Keratinocyte (primary cell): ENCODE results near the gene FMN1. TPM values are rescaled to one million over a fixed set of nuclear protein-coding genes. Genes with fewer than 3 reads are reported as not detected.

ENCODE experiments used
- DNase-seq: peaks from one replicate; pipeline ENCODE4 v3.0.0-alpha.2; 2011; ENCODE audit warnings: low read depth, missing footprints, low spot score
- FAIRE-seq: peaks from 2 replicates; lab custom pipeline; 2011; peaks lifted over from hg19 to GRCh38; lab: Jason Lieb, UNC
- H2AFZ ChIP-seq: 2 replicates; pipeline ENCODE4 v1.6.0; 2012; ENCODE audit warnings: low read length, control low read depth, inconsistent platforms; ENCODE audit not compliant: control insufficient read depth
- H3K27ac ChIP-seq: 2 replicates; pipeline ENCODE4 v1.5.1; 2011; ENCODE audit warnings: low read length; ENCODE audit not compliant: control insufficient read depth, insufficient read depth
- H3K27me3 ChIP-seq: 3 replicates; pipeline ENCODE4 v1.6.0; 2011; ENCODE audit warnings: low read length; ENCODE audit not compliant: control insufficient read depth, insufficient read depth; ENCODE audit errors: extremely low read depth
- H3K36me3 ChIP-seq, 2 experiments: 2 replicates in 1 of 2; 3 replicates in 1 of 2; pipeline ENCODE4 v1.5.1; 2011; ENCODE audit warnings: low read length in 2 of 2, mild to moderate bottlenecking in 1 of 2; ENCODE audit not compliant: control insufficient read depth in 2 of 2, insufficient read depth in 2 of 2; ENCODE audit errors: extremely low read depth in 1 of 2
- H3K4me1 ChIP-seq: 3 replicates; pipeline ENCODE4 v1.5.1; 2011; ENCODE audit warnings: low read length; ENCODE audit not compliant: control insufficient read depth, insufficient read depth; ENCODE audit errors: extremely low read depth
- H3K4me2 ChIP-seq: 3 replicates; pipeline ENCODE4 v1.6.0; 2011; ENCODE audit warnings: low read depth, low read length; ENCODE audit not compliant: control insufficient read depth, insufficient read depth; ENCODE audit errors: extremely low read depth
- H3K4me3 ChIP-seq, 3 experiments: fragments of 200-600 bp in 1 of 3; sonication (generic) in 1 of 3; 2 replicates in 2 of 3; 3 replicates in 1 of 3; pipeline ENCODE4 v1.5.1; 2011 to 2016; ENCODE audit warnings: low read length in 3 of 3, mild to moderate bottlenecking in 3 of 3, control low read depth in 2 of 3, inconsistent platforms in 1 of 3, low read depth in 1 of 3, mixed read lengths in 1 of 3, mixed run types in 1 of 3, moderate library complexity in 1 of 3; ENCODE audit not compliant: control insufficient read depth in 2 of 3, insufficient read depth in 2 of 3; ENCODE audit errors: extremely low read depth in 1 of 3
- H3K79me2 ChIP-seq: 2 replicates; pipeline ENCODE4 v1.6.0; 2012; ENCODE audit warnings: low read length; ENCODE audit not compliant: control insufficient read depth, insufficient read depth
- H3K9ac ChIP-seq: 3 replicates; pipeline ENCODE4 v1.6.0; 2011; ENCODE audit warnings: low read length; ENCODE audit not compliant: control insufficient read depth, insufficient read depth; ENCODE audit errors: extremely low read depth
- H3K9me1 ChIP-seq: 3 replicates; pipeline ENCODE4 v1.6.0; 2011; ENCODE audit warnings: low read length; ENCODE audit not compliant: control insufficient read depth, insufficient read depth; ENCODE audit errors: extremely low read depth
- H3K9me3 ChIP-seq: 2 replicates; pipeline ENCODE4 v1.5.1; 2012; ENCODE audit warnings: low read depth, low read length; ENCODE audit not compliant: control insufficient read depth
- H4K20me1 ChIP-seq: 3 replicates; pipeline ENCODE4 v1.6.0; 2011; ENCODE audit warnings: low read length; ENCODE audit not compliant: control insufficient read depth, insufficient read depth; ENCODE audit errors: extremely low read depth
- CTCF ChIP-seq, 3 experiments: IDR thresholded peaks in 1 of 3; conservative IDR thresholded peaks in 1 of 3; optimal IDR thresholded peaks in 1 of 3; 2 replicates in 2 of 3; 3 replicates in 1 of 3; pipeline versions ENCODE3 to v1.5.1; 2011; ENCODE audit warnings: low read length in 3 of 3, mild to moderate bottlenecking in 3 of 3, moderate library complexity in 2 of 3, control low read depth in 1 of 3, inconsistent platforms in 1 of 3; ENCODE audit not compliant: insufficient read depth in 2 of 3; ENCODE audit errors: extremely low read depth in 1 of 3
- EZH2 ChIP-seq: IDR thresholded peaks from one replicate; pipeline ENCODE4 v1.6.1; 2012; ENCODE audit warnings: inconsistent platforms, mild to moderate bottlenecking, low read length, moderate library complexity
- dilution Hi-C: fragments of 300-500 bp; cut with MboI; formaldehyde crosslinking; loops from one replicate; pipeline ENCODE4 v1.7.0; 2020; ENCODE audit warnings: low sequenced_read_pairs; ENCODE audit not compliant: extremely low pct_ligation_motif_present
- polyA plus RNA-seq, 5 experiments: library from polyadenylated mRNA; depleted of rRNA in 3 of 5; stranded (reverse) in 3 of 5; stranded (forward) in 1 of 5; unstranded in 1 of 5; fragments of >200 nt; gene quantifications; 1 replicate in 1 of 5; 2 replicates in 3 of 5; 3 replicates in 1 of 5; pipeline versions ENCODE4 v1.2.1 to v1.2.3, GENCODE V29; 2011 to 2012; ENCODE audit warnings: missing spikeins in 2 of 5, low read depth in 1 of 5, low replicate concordance in 1 of 5

The FMN1 gene
- polyA plus RNA-seq, 1 donor (not counting 4 experiments of a cell fraction or from before 2014, with no cell fraction given): 0.71 TPM

DNA sequence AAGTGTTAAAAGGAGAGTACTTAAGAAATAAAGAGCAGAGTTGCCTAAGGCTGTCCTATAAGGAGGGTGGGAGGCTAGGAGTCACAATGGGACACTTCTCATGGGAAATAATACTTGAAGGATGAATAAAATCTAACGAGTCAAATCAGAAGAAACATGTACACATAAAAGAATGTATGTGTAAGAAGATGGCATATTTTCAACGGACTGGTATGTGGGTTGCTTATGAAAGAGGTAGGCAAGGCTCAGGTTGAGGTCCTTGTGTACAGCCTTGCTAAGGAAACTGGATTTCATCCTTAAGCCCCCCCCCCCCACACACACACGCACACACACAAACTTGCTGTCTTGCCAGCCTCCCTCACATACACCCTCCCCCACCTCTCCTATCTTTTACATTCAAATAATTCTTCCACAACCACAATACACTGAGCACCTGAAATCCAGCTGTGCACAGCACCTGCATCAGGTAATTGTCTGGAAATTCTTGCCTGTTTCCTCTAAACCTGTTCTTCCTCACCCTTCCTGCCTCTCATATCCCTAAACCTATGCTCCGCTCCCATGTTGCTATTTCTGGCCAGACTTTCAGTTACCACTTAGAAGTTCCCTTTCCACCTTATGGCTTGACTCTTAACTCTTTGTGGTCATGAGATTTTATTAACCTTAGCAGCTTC, 79.2 kb downstream of the FMN1 start:
- Histone ChIP-seq H3K9me1 (no peaks in the 10 kb centered on the region), H3K36me3 (no peaks in the 10 kb centered on the region), H3K4me3 (no peak overlapping the region), H3K9me3 (no peaks in the 10 kb centered on the region), H3K4me2 (no peak overlapping the region), H3K79me2 (no peaks in the 10 kb centered on the region), H2AFZ (no peak overlapping the region), H3K27me3 (no peaks in the 10 kb centered on the region), H4K20me1 (no peaks in the 10 kb centered on the region), H3K9ac (no peak overlapping the region), H3K4me1 (peaks cover 7% of the 10 kb centered on the region), H3K27ac (no peak overlapping the region)
- TF ChIP-seq CTCF (optimal IDR thresholded peaks at IDR 0.05 in 1 of 3, IDR thresholded peaks at IDR 0.05 in 1 of 3, conservative IDR thresholded peaks at IDR 0.05 in 1 of 3; ENCODE audit: extremely low read depth in 1 of 3, insufficient read depth in 2 of 3, low read length in 3 of 3) (no peak), EZH2 (no peak)
- no peak for FAIRE-seq
- dilution Hi-C loops: no loop called here
- DNase-seq: no peak

DNA sequence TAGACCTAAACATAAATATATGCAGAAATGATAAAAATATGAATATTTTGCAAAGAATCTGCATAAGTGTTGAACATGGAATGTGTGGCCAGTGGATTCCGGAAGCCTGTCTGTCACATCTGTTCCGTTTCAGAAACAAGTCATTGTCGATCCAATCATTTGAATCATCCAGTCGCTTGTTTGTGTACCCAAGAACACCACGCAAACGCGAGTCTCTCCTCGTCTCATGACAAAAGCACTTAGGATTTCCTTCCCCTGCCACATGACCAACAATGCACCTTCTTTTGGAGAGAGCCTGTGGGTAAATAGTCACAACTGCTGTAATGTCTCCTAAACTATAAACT, 80.2 kb downstream of the FMN1 start:
- Histone ChIP-seq H3K4me3 (no peak overlapping the region), H3K9me3 (no peaks in the 10 kb centered on the region), H3K4me1 (peaks cover 7% of the 10 kb centered on the region), H2AFZ (no peak overlapping the region), H4K20me1 (no peaks in the 10 kb centered on the region), H3K79me2 (no peaks in the 10 kb centered on the region), H3K27me3 (no peaks in the 10 kb centered on the region), H3K9me1 (no peaks in the 10 kb centered on the region), H3K27ac (no peak overlapping the region), H3K9ac (no peak overlapping the region), H3K36me3 (no peaks in the 10 kb centered on the region), H3K4me2 (no peak overlapping the region)
- dilution Hi-C loops: no loop called here
- FAIRE-seq (no peak), DNase-seq (no peak)
- no peak for TF ChIP-seq EZH2
- no peak for TF ChIP-seq CTCF (optimal IDR thresholded peaks at IDR 0.05 in 1 of 3, IDR thresholded peaks at IDR 0.05 in 1 of 3, conservative IDR thresholded peaks at IDR 0.05 in 1 of 3; ENCODE audit: extremely low read depth in 1 of 3, insufficient read depth in 2 of 3, low read length in 3 of 3)
